Liver (tissue), 9 donors: ENCODE measurements around the gene SLC2A1. TPM values are rescaled to one million over a fixed set of nuclear protein-coding genes. Genes with fewer than 3 reads are reported as not detected.

Experiments
- DNase-seq: peaks from one replicate; pipeline ENCODE4 v3.0.0-alpha.2; 2017; ENCODE audit warnings: low spot score
- H3K27ac ChIP-seq, 2 donors: one replicate each; pipeline ENCODE4 v1.7.0; 2013; ENCODE audit warnings: inconsistent platforms in 2 of 2, low read length in 2 of 2, control low read depth in 1 of 2, low read depth in 1 of 2, mild to moderate bottlenecking in 1 of 2
- H3K27me3 ChIP-seq, 4 donors: one replicate each; pipeline versions ENCODE4 v1.6.1 to v1.7.0; 2013; ENCODE audit warnings: low read length in 3 of 4, inconsistent platforms in 1 of 4, mild to moderate bottlenecking in 1 of 4, moderate library complexity in 1 of 4; ENCODE audit not compliant: control insufficient read depth in 4 of 4, insufficient read depth in 4 of 4
- H3K36me3 ChIP-seq, 4 donors: one replicate each; pipeline versions ENCODE4 v1.6.1 to v1.7.0; 2013; ENCODE audit warnings: low read length in 3 of 4, mild to moderate bottlenecking in 3 of 4, low read depth in 1 of 4, moderate library complexity in 1 of 4; ENCODE audit not compliant: control insufficient read depth in 4 of 4, insufficient read depth in 3 of 4
- H3K4me1 ChIP-seq, 4 donors: one replicate each; pipeline versions ENCODE4 v1.6.1 to v1.7.0; 2013; ENCODE audit warnings: low read length in 3 of 4, mild to moderate bottlenecking in 3 of 4, moderate library complexity in 1 of 4; ENCODE audit not compliant: control insufficient read depth in 4 of 4, insufficient read depth in 4 of 4
- H3K4me3 ChIP-seq, 3 donors: one replicate each; pipeline versions ENCODE4 v1.6.1 to v1.7.0; 2013; ENCODE audit warnings: low read length in 3 of 3, control low read depth in 1 of 3, low read depth in 1 of 3, mild to moderate bottlenecking in 1 of 3
- H3K9ac ChIP-seq, 2 donors: one replicate each; pipeline ENCODE4 v1.7.0; 2013; ENCODE audit warnings: low read length in 2 of 2, mild to moderate bottlenecking in 2 of 2, moderate library complexity in 2 of 2, control low read depth in 1 of 2, low read depth in 1 of 2
- H3K9me3 ChIP-seq, 4 donors: one replicate each; pipeline versions ENCODE4 v1.6.1 to v1.7.0; 2013; ENCODE audit warnings: low read length in 3 of 4; ENCODE audit not compliant: control insufficient read depth in 4 of 4
- EGR1 ChIP-seq, 2 donors: IDR thresholded peaks; 2 replicates each; pipeline ENCODE4 v1.6.1; 2016 to 2018; ENCODE audit warnings: antibody characterized with exemption in 2 of 2, low read depth in 2 of 2
- FOXA1 ChIP-seq: IDR thresholded peaks from 2 replicates; pipeline ENCODE4 v1.6.1; 2016; ENCODE audit warnings: antibody characterized with exemption
- FOXA2 ChIP-seq: IDR thresholded peaks from 2 replicates; pipeline ENCODE4 v1.6.1; 2016; ENCODE audit warnings: antibody characterized with exemption
- GABPA ChIP-seq, 2 donors: IDR thresholded peaks in 1 of 2; conservative IDR thresholded peaks in 1 of 2; 2 replicates each; pipeline ENCODE4 v1.6.1; 2016; ENCODE audit warnings: antibody characterized with exemption in 2 of 2, mild to moderate bottlenecking in 1 of 2, moderate library complexity in 1 of 2
- HNF4A ChIP-seq, 2 donors: conservative IDR thresholded peaks; 2 replicates each; pipeline ENCODE4 v1.6.1; 2016; ENCODE audit warnings: antibody characterized with exemption in 2 of 2, mild to moderate bottlenecking in 2 of 2
- JUND ChIP-seq, 2 donors: IDR thresholded peaks; 2 replicates each; pipeline ENCODE4 v1.6.1; 2016; ENCODE audit warnings: antibody characterized with exemption in 2 of 2
- NR2F2 ChIP-seq: IDR thresholded peaks from 2 replicates; pipeline ENCODE4 v1.6.1; 2016; ENCODE audit warnings: antibody characterized with exemption
- RAD21 ChIP-seq, 2 donors: IDR thresholded peaks; 2 replicates each; pipeline ENCODE4 v1.6.1; 2016; ENCODE audit warnings: antibody characterized with exemption in 2 of 2, mild to moderate bottlenecking in 2 of 2
- RXRA ChIP-seq, 2 donors: IDR thresholded peaks; 2 replicates each; pipeline ENCODE4 v1.6.1; 2017 to 2018; ENCODE audit warnings: antibody characterized with exemption in 2 of 2, mild to moderate bottlenecking in 1 of 2
- SP1 ChIP-seq: IDR thresholded peaks from 2 replicates; pipeline ENCODE4 v1.6.1; 2018; ENCODE audit warnings: antibody characterized with exemption, mild to moderate bottlenecking
- TAF1 ChIP-seq: conservative IDR thresholded peaks from 2 replicates; pipeline ENCODE4 v1.6.1; 2016; ENCODE audit warnings: antibody characterized with exemption, mild to moderate bottlenecking
- YY1 ChIP-seq: IDR thresholded peaks from 2 replicates; pipeline ENCODE4 v1.6.1; 2016; ENCODE audit warnings: antibody characterized with exemption, mild to moderate bottlenecking
- WGBS: extraction: QIAGEN DNeasy Blood & Tissue Kit; methylation state at CpG from one replicate; pipeline ENCODE4 v1.1.7; 2013; 5-methylcytosine and 5-hydroxymethylcytosine counted together
- polyA plus RNA-seq, 2 donors: library from polyadenylated mRNA; stranded (reverse) in 1 of 2; unstranded in 1 of 2; fragments of 200-250 nt in 1 of 2; fragments of >200 nt in 1 of 2; fragmentation: Nextera tagmentation in 1 of 2; extraction: Ambion mirVana in 1 of 2; gene quantifications; one replicate each; pipeline versions ENCODE4 v1.2.1 to v1.2.3, GENCODE V29; 2013 to 2015
- total RNA-seq, 2 donors: library from RNA; depleted of rRNA; stranded (reverse); fragments of >200 nt; gene quantifications; one replicate each; pipeline ENCODE4 v1.2.3, GENCODE V29; 2014
- TF ChIP-seq, protein P1 (sequence below): IDR thresholded peaks from 2 replicates; pipeline ENCODE4 v1.6.1; 2016; ENCODE audit warnings: antibody characterized with exemption
- TF ChIP-seq, protein P2 (sequence below): IDR thresholded peaks from 2 replicates; pipeline ENCODE4 v1.6.1; 2016; ENCODE audit warnings: antibody characterized with exemption
- TF ChIP-seq, protein P3 (sequence below): IDR thresholded peaks from 2 replicates; pipeline ENCODE4 v1.6.1; 2016; ENCODE audit warnings: antibody characterized with exemption, mild to moderate bottlenecking
- TF ChIP-seq, protein P4 (sequence below): IDR thresholded peaks from 2 replicates; pipeline ENCODE4 v1.6.1; 2016; ENCODE audit warnings: antibody characterized with exemption
- TF ChIP-seq, protein P5 (sequence below): fragments of 150-350 bp; IDR thresholded peaks from 2 replicates; pipeline ENCODE4 v1.5.1; 2017; ENCODE audit warnings: improper control_type of control experiment, low read depth, low read length; ENCODE audit not compliant: missing input control
- donor health status: healthy.
- donor health status: healthy.
- donor health status: healthy.
- donor health status: healthy.
- donor health status: healthy.

SLC2A1 gene
- total and polyA plus RNA-seq, 4 donors, result 1.1 to 675 (median 3.0) TPM

DNA sequence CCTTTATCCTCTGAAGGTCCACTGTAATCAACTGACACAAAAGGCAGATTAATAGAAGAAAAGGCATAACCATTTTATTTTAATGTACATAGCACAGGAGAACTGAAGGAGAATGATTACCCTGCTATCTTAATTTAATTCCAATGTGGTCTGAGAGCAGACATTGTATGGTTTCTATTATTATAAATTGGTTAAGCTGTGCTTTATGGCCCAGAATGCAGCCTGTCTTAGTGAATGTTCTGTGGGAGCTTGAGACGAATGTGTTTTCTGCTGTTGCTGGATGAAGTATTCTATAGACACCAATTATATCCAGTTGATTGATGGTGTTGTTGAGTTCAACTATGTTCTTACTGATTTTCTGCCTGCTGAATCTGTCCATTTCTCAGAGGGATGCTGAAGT is 25.0 kb upstream of the SLC2A1 start:
- 79% methylated on average over 1 of the region's 1 CpG for WGBS
- Histone ChIP-seq H3K4me1 (no peaks in the 10 kb centered on the region), H3K27me3 (peaks cover 0 to 3% (median 0%) of the 10 kb centered on the region in 4 donors), H3K36me3 (no peaks in the 10 kb centered on the region), H3K9me3 (no peaks in the 10 kb centered on the region), H3K4me3 (no peak overlapping the region), H3K27ac (no peak overlapping the region), H3K9ac (no peak overlapping the region)
- TF ChIP-seq FOXA1 (no peak), YY1 (no peak), RXRA (IDR thresholded peaks at IDR 0.05) (no peak), FOXA2 (no peak), HNF4A (conservative IDR thresholded peaks at IDR 0.05) (no peak), EGR1 (IDR thresholded peaks at IDR 0.05; ENCODE audit: low read depth in 2 of 2) (no peak), NR2F2 (no peak), RAD21 (IDR thresholded peaks at IDR 0.05) (no peak), SP1 (no peak), GABPA (IDR thresholded peaks at IDR 0.05 in 1 of 2, conservative IDR thresholded peaks at IDR 0.05 in 1 of 2) (no peak), TAF1 (no peak), JUND (IDR thresholded peaks at IDR 0.05) (no peak)
- TF ChIP-seq, protein P1, sequence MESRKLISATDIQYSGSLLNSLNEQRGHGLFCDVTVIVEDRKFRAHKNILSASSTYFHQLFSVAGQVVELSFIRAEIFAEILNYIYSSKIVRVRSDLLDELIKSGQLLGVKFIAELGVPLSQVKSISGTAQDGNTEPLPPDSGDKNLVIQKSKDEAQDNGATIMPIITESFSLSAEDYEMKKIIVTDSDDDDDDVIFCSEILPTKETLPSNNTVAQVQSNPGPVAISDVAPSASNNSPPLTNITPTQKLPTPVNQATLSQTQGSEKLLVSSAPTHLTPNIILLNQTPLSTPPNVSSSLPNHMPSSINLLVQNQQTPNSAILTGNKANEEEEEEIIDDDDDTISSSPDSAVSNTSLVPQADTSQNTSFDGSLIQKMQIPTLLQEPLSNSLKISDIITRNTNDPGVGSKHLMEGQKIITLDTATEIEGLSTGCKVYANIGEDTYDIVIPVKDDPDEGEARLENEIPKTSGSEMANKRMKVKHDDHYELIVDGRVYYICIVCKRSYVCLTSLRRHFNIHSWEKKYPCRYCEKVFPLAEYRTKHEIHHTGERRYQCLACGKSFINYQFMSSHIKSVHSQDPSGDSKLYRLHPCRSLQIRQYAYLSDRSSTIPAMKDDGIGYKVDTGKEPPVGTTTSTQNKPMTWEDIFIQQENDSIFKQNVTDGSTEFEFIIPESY, result no peak
- TF ChIP-seq, protein P2, sequence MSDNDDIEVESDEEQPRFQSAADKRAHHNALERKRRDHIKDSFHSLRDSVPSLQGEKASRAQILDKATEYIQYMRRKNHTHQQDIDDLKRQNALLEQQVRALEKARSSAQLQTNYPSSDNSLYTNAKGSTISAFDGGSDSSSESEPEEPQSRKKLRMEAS, result no peak
- TF ChIP-seq, protein P3, sequence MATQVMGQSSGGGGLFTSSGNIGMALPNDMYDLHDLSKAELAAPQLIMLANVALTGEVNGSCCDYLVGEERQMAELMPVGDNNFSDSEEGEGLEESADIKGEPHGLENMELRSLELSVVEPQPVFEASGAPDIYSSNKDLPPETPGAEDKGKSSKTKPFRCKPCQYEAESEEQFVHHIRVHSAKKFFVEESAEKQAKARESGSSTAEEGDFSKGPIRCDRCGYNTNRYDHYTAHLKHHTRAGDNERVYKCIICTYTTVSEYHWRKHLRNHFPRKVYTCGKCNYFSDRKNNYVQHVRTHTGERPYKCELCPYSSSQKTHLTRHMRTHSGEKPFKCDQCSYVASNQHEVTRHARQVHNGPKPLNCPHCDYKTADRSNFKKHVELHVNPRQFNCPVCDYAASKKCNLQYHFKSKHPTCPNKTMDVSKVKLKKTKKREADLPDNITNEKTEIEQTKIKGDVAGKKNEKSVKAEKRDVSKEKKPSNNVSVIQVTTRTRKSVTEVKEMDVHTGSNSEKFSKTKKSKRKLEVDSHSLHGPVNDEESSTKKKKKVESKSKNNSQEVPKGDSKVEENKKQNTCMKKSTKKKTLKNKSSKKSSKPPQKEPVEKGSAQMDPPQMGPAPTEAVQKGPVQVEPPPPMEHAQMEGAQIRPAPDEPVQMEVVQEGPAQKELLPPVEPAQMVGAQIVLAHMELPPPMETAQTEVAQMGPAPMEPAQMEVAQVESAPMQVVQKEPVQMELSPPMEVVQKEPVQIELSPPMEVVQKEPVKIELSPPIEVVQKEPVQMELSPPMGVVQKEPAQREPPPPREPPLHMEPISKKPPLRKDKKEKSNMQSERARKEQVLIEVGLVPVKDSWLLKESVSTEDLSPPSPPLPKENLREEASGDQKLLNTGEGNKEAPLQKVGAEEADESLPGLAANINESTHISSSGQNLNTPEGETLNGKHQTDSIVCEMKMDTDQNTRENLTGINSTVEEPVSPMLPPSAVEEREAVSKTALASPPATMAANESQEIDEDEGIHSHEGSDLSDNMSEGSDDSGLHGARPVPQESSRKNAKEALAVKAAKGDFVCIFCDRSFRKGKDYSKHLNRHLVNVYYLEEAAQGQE, result no peak
- TF ChIP-seq, protein P4, sequence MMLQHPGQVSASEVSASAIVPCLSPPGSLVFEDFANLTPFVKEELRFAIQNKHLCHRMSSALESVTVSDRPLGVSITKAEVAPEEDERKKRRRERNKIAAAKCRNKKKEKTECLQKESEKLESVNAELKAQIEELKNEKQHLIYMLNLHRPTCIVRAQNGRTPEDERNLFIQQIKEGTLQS, result no peak
- TF ChIP-seq, protein P5, sequence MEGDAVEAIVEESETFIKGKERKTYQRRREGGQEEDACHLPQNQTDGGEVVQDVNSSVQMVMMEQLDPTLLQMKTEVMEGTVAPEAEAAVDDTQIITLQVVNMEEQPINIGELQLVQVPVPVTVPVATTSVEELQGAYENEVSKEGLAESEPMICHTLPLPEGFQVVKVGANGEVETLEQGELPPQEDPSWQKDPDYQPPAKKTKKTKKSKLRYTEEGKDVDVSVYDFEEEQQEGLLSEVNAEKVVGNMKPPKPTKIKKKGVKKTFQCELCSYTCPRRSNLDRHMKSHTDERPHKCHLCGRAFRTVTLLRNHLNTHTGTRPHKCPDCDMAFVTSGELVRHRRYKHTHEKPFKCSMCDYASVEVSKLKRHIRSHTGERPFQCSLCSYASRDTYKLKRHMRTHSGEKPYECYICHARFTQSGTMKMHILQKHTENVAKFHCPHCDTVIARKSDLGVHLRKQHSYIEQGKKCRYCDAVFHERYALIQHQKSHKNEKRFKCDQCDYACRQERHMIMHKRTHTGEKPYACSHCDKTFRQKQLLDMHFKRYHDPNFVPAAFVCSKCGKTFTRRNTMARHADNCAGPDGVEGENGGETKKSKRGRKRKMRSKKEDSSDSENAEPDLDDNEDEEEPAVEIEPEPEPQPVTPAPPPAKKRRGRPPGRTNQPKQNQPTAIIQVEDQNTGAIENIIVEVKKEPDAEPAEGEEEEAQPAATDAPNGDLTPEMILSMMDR, result no peak
- DNase-seq, result no peak

DNA sequence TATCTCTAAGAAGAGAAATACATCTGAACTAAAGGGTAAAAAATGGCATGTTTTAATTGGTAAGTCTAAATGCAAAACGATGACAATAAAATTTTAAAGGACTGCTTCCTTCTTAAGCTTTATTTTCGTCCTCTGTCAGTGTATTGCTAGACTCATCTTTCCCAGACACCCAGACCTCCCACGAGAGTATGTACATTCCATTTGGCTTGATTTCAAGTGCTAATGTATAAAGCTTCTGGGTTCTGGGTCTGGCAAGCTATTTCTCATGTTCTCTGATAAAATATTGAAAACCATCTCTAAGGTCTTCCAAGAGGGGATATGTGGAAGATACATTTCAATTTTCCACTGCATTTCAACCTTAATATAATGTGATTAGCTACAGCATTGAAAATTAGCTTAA is 24.6 kb upstream of the SLC2A1 start:
- Histone ChIP-seq H3K27me3 (peaks cover 0 to 3% (median 0%) of the 10 kb centered on the region in 4 donors), H3K27ac (no peak overlapping the region), H3K36me3 (no peaks in the 10 kb centered on the region), H3K4me1 (no peaks in the 10 kb centered on the region), H3K9me3 (no peaks in the 10 kb centered on the region), H3K4me3 (no peak overlapping the region), H3K9ac (no peak overlapping the region)
- DNase-seq, result no peak
- 61% methylated on average over 3 of the region's 3 CpGs for WGBS
- TF ChIP-seq NR2F2 (no peak), RAD21 (IDR thresholded peaks at IDR 0.05) (no peak)
